OCI-LY7 (cell line): Measurements from ENCODE around the gene JOSD1.

ENCODE experiments used
- EZH2phosphoT487 ChIP-seq: fragments of 200-600 bp; sonication (generic); IDR thresholded peaks from 2 replicates; pipeline ENCODE4 v1.6.1; 2018; ENCODE audit warnings: low read depth, borderline replicate concordance, mild to moderate bottlenecking, mixed run types, antibody characterized with exemption, low read length, moderate library complexity, mixed read lengths
- TF ChIP-seq, protein P1 (sequence below): fragments of 200-600 bp; sonication (generic); conservative IDR thresholded peaks from 2 replicates; pipeline ENCODE4 v1.5.1; 2014; ENCODE audit warnings: mild to moderate bottlenecking, antibody characterized with exemption, low read length, moderate library complexity, mixed read lengths

DNA sequence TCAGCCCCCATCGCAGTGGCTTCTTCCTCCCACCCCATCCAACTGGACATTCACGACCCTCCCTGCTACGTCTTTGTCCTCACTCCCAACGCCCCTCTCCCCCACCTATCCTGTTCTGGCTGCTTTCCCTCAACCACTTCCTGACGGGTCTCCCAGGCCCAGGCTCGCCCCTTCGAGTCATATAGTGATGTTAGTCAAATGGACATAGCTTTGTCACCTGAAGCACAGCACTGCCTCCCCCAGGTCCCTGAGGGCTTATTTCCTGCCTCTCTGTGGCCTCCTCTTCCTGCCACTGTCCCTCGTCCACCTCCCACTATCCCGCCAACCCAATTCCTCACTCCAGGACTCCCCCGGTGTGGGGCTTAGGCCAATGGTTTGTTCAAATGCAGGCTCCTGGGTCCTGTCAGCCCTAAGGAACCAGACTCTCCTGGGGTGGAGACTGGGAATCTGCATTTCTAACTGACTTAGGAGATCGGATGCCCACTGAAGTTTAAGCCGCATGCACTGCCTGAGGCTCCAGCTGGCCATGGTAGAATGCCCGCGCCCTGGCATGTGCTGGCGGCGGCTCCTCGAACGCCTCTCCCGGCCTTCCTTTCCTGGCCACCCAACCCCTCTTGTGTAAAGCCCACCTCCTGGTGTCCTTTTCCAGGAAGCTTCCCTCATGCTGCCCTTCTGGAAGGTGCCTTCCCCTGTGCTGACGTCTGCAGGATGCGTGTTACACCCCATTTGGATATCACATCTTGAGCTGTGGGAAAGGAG lies 36.7 kb upstream of the JOSD1 start:
- TF ChIP-seq, protein P1, sequence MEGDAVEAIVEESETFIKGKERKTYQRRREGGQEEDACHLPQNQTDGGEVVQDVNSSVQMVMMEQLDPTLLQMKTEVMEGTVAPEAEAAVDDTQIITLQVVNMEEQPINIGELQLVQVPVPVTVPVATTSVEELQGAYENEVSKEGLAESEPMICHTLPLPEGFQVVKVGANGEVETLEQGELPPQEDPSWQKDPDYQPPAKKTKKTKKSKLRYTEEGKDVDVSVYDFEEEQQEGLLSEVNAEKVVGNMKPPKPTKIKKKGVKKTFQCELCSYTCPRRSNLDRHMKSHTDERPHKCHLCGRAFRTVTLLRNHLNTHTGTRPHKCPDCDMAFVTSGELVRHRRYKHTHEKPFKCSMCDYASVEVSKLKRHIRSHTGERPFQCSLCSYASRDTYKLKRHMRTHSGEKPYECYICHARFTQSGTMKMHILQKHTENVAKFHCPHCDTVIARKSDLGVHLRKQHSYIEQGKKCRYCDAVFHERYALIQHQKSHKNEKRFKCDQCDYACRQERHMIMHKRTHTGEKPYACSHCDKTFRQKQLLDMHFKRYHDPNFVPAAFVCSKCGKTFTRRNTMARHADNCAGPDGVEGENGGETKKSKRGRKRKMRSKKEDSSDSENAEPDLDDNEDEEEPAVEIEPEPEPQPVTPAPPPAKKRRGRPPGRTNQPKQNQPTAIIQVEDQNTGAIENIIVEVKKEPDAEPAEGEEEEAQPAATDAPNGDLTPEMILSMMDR = no peak
- no peak for TF ChIP-seq EZH2phosphoT487
